ENCODE results near the gene RPL37.
"Not testable (repeated sequence)": the region's sequence is repeated elsewhere in the genome, so short reads cannot be mapped to it uniquely, and the experiment has no call there.

Gene RPL37

DNA sequence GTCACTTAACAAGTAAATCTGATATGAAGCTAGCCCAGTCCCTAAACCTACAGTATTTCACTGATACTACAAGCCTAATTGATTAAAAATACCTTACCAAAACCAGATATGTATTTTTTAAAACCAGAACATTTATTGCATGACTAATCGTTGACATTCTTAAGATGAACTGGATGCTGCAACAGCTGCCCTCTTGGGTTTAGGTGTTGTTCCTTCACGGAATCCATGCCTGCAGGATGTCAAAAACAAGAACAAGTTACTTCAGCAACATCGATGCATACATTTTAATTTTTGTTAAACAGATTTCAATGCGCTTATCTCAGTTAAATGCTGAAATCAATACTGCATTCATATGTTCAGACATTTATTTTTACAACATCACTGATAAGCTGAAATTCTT lies 2.7 kb downstream of the RPL37 start:
- no peak for DNase-seq

DNA sequence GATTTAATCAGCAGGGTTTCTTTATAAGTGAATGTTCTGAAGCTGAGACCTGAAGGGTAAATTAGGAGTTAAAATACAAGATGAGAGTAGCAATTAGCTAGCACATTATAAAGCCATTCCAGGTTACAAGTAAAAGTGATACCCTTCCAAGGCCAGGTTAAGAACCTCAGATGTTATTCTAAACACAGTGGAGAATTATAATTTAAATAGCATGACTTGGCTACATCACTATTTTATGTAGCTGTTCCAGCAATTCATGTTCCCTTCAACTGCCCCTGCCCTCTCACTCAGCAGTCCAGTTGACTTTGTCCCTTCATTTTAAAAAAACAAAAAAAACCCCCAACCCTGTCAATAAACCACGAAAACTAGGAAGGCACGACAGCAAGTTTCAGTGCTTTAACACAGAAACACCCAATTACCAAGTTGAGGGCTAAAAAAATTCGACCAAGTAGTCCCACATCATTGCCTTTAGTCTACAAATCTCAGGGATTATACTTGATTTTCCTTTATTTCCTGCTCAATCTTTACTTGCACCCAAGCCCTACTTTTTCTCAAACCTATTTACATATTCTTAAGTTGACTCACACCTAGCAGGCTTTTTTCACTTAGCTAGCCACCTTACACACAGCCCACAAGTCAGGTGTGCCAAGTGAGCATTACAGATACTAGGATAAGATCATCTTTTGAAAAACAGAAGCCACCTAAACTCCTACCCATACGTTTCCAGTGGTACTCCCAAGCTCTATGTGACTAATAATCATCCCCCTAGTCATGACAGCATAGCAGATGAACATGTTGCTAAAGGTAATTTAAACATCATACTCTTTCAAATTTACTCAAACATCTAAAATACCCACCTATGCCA lies 3.4 kb downstream of the RPL37 start:
- no peak for DNase-seq

DNA sequence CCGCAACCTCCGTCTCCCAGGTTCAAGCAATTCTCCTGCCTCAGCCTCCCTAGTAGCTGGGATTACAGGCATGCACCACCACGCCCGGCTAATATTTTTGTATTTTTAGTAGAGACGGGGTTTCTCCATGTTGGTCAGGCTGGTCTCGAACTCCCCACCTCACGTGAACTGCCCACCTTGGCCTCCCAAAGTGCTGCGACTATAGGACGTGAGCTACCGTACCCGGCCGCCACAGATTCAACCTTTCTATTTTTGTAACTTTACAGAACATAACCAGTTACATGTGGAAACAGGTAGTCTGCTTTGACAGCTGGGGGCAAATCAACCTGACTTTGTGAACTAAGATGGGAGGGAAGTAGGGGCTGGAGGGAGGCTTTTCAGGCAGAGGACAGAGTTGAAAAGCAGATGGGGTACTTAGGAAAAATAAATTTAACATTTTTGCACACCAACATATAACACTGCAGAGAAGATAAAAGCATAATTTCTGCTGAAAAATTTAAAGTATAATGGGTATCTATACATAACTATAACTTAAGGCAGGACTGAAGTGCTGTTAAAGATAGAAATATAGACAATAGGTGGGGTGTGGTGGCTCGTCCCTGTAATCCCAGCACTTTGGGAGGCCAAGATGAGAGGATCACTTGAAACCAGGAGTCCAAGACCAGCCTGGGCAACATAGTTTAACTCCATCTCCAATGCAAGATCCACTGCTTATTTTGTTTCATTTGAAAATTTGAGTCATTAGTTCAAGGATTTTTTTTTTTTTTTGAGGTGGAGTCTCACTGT lies 5.1 kb downstream of the RPL37 start:
- no peak for DNase-seq

DNA sequence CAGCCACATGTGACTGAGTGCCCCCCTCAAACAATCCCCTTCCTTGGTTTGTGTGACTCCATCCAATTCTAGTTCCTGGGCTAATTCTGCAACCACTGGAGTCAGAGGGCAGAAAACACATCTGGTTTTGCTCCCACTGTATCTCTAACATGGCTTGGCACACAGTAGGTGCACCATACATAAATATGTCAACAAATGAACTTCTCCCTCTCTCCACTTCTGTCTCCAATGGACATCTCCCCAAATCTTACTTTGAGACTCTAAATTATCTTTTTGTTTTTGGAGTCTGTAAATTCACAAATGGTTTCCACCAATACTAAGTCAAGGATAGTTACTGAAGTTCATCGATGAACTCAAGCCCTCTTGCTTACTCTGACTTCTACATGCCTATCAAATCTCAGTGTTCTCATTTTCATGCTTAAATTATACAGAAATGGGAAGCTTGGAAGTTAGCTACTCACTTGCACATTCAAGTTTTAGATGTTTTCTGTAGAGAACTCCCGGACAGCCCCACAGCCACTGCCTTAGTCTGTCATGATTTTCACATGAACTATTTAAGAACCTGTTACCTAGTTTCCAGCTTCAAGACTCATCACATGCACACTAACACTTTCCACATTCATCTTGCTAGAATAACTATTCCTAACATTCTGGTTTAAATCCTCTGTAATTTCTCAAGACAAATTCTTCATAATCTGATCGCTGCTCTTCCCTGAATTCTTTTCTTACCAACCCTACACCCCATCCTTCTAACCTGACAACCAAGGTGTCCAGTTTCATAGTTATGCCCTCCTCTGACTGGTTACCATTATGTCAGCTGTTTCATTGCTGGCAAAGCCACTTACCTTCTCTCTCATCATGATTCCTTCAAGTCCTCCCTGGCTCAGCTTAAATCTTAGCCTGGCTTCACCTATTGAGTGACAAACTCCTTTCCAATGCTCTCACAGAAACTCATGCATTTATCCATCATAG lies 6.0 kb downstream of the RPL37 start:
- no peak for DNase-seq

DNA sequence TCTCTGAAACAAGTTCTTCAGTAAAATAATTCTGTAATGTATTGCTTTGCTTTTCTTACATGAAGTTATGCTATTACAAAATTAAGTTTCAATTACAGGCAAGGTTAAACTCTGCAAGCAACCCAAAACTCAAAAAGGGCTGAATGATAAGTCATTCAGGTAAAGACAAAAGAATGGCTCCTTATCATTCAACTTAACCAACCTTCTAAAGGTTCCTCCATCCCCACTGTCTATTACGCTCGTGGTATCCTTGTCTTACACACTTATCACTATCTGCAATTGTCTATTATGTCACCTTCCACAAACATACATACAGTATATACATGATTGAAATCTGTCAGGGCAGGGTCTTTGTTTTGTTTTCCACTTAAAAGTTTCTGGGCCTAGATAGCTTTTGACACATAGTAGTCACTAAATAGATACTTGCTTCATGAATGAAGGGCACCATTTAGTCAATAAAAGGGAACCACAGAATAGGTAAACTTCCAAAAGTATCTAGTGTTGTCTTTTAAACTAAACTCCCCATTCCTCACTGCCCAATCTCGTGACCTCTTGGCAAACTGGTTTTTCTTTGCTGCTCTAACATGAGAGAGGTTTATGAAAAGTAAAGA lies 6.9 kb downstream of the RPL37 start:
- no peak for DNase-seq

DNA sequence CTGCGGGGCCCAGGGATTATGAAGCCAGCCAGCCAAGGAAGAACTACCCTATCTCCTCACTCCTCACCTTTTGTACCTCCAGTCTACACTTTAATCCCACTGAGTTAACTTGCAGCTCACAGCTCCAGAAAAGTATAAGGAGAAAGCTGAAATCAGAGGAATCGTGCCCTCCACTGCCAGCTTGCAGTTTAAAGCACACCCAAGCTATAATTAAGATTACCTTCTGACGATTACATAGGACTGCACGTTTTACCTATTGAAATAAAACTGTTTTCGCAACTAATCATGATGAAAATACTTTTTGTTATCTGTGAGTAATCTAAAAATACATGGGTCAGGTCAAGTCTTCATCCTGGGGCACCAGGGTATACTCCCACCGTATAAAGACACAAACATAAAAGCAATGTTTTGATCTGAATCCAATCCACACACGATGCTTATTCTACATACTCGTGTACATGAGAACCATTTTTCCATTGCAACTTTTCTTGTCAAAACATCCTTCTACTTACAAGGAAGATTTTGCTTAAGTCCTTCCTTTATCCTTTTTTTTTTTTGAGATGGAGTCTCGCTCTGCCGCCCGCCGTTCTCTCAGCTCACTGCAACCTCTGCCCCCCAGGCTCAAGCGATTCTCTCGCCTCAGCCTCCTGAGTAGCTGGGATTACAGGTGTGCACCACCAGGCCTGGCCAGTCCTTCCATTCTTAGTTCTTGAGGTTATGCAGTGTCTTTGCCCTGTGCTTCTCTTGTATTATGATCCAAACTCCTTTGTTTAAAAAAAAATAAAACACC lies 7.6 kb downstream of the RPL37 start:
- DNase-seq: no peak

DNA sequence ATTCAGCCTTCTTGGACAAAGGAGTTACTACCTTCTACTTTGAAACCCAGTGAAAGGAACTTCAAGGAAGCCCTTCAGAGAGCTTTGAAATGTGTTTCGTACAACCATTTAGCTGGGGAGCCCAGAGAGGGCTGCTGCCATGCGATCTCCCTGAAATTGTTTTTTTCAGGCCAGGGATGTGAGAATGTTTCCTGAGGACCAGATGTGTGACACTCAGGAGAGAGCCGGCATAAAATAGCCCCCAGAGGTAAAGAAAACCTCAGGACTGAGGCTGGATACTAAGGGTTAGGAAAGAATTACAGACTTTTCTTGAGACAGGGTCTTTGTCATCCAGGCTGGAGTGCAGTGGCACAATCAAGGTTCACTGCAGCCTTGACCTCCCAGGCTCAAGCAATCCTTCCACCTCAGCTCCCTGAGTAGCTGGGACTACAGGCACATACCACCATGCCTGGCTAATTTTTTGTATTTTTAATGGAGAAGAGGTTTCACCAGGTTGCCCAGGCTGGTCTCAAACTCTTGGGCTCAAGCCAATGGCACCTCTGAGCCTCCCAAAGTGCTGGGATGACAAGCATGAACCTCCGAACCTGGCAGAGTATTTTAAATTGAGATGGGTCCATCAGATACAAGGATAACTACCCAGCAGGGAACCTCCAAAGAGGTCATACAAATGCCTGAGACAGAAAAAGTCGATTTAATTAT lies 8.4 kb downstream of the RPL37 start:
- DNase-seq: no peak

DNA sequence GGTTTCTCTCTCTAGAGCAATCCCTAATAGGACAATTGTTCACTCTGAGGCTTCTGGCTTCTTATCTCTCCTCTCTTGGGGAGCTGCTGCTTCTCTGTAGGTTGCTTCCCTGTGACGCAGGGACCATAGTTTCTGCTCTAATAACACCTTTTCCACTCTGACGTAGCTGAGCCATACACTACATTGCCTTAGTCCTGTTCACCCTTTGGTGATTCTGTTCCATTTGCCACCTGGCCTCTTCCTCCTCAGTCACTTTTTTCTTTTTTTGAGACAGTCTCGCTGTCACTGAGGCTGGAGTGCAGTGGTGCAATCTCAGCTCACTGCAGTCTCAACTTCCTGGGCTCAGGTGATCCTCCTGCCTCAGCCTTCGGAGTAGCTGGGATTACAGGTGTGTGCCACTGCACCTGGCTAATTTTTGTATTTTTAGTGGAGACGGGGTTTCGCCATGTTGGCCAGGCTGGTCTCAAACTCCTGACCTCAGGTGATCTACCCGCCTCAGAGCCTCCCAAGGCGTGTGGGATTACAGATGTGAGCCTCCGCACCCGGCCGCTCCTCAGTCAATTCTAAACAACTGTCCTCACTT lies 9.5 kb downstream of the RPL37 start:
- not testable (repeated sequence) for DNase-seq

DNA sequence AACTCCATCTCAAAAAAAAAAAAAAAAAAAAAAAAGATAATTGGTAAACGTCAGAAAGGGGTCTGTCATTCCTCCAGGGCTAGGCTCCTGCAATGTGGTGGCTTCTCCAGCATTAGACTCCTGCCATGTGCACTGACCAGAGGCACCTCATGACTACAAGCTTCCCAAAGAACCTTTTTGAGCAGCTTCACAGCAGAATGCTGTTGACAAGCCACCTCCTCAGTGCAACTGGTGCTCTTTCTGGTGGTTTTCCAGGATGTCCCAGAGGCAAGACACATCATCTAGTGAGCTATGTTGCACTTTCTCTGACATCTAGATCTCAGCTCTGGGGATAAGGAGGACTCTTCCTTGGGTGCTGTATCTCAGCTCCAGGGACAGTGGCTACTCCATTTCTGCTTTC lies 11.6 kb downstream of the RPL37 start:
- no peak for DNase-seq

DNA sequence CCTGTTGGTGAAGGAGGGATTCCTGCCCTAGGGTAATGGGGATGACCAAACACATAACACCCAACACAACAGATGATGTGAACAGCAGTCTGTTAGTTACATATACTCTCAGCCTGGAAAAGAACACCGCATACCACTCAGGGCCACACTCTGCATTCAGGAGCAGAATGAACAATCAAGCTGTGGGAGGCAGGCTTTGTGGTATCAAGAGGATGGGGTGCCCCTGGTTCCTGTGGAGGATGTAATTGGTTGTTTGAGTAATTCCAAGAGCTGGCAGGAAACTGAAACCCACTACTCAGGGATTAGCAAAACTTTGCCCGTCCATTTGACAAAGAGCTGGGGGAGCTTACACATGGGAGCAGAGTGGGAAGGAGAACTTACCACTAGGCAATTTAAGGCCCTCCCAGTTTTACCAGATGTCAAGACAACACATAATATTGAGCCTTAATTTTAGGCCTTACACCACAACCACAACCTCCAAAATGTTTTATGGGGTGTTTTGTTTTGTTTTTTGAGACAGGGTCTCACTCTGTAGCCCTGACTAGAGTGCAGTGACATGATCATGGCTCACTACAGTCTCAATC lies 21.2 kb downstream of the RPL37 start:
- no peak for DNase-seq

DNA sequence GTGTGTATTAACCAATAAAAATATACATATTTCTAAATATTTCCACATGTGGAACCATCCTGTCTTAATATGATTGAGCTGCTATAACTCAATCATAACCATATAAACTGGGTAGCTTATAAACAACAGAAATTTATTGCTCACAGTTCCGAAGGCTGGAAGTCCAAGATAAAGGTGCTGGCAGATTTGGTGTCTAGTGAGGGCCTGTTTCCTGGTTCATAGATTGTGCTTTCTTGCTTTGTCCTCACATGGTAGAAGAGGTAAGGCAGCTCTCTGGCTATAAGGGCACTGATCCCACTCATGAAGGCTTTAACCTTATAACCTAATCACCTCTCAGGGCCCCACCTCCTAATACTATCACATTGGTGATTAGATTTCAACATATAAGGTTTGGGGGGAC lies 22.9 kb downstream of the RPL37 start:
- no peak for DNase-seq

DNA sequence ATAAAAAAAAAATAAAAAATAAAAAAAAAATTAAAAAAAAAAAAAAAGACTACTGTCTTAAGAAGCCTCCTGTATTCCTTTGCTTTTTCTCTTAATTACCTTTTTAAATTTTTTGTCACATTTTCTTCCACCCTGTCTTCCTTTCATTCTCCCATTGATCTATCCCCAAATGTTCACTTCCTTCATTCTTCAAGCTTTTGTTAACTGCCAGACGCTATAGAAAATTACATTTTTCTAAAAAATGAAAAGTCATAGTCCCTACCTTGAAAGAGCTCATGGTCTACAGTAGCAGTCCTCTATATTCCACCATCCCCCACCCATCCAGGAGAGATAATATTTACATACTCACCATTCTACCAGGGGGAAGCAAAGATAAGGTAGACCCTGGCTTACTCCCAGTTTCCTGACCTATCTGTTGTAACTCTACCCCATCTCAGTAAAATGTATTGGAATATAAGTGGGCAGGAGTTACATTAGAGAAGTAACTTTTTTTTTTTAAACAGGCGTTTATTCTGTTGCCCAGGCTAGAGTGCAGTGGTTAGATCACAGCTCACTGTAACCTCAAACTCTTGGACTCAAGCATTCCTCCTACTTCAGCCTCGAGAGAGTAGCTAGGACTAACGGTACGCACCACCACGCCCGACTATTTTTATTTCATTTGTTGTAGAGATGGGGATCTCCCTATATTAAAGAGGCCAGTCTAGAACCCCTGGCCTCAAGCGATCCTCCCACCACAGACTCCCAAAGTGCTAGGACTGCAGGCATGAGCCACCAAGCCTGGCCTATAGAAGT lies 33.1 kb downstream of the RPL37 start:
- no peak for DNase-seq

DNA sequence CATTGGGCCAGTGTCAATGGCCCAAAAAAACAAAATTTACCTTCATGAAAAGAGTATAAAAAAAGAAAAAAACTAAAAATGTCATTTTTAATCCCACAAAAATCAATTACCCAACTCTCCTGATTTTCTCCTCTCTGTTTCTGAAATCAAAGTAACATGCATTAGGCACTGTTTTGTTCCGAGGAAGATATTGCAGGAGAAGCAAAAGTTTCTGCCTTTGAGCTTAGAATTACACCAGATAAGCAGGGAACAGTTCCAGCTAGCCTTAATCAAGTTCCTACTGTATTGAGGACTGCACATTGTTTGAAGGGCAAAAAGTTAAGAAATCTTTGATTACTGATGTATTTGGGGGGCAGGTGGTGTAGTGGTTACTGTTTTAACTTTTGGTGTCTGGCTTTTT lies 35.8 kb downstream of the RPL37 start:
- DNase-seq: no peak

DNA sequence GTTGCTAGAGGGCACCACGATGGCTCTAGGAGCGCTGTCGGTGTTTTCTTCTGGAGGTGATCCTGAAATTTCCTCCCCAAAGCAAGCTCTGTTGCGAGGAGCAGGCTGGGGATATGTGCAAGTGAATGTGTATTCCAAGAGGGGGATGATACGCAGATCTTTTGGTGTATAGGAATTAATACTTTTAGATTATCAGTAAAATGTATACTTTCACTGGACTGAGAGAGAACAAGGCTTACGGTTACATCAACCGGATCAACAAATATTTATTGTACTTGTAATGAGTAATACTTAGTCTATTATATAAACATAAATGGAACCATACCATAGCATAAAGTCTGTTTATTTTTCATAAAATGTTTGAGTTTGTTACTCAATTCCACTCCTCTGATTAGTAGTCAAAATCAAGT lies 36.2 kb downstream of the RPL37 start:
- no peak for DNase-seq

DNA sequence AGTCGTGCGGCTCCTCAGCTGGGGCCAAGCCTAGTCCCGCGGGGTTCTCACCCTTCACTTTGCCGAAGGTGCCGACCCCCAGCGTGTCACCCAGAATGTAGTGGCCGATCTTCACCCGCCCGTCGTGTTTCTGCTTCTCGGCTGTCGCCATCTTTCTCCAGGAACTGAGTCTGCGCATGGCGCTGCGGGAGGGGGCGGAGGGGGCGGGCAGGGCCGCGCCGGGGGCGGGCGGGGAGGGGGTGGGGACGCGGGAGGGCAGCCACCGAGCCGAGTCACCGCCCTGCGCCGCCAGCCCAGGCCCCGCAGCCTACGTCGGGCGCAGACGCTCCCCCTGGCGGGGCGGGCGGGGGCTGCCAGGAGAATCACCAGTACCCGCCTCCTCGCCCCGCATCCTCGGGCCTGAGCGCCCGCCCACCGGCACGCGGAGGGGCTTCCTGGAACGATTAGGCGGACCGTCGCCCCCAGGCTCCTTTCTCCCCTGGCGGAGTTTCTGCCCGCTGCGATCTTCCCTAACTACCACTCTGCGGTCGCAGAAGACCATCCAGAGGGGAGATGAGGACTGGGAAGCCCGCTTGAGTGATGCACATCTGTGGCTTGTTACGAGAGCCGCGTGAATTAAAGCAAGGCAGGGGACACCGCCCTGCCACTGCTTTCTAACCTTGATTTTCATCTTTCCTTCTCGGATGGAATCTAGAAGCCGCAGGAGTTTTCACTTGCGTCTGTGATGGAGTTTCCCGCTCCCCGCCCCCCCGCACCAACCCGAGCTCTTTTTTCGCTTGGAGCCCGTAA lies 36.8 kb downstream of the RPL37 start, which contains the start of gene PRKAA1:
Gene PRKAA1 (minus strand): TSS at position 363 of the 789 bp plus-strand sequence. CDS start 185 bp downstream, at position 178.
- peak; percentile 94 for DNase-seq

DNA sequence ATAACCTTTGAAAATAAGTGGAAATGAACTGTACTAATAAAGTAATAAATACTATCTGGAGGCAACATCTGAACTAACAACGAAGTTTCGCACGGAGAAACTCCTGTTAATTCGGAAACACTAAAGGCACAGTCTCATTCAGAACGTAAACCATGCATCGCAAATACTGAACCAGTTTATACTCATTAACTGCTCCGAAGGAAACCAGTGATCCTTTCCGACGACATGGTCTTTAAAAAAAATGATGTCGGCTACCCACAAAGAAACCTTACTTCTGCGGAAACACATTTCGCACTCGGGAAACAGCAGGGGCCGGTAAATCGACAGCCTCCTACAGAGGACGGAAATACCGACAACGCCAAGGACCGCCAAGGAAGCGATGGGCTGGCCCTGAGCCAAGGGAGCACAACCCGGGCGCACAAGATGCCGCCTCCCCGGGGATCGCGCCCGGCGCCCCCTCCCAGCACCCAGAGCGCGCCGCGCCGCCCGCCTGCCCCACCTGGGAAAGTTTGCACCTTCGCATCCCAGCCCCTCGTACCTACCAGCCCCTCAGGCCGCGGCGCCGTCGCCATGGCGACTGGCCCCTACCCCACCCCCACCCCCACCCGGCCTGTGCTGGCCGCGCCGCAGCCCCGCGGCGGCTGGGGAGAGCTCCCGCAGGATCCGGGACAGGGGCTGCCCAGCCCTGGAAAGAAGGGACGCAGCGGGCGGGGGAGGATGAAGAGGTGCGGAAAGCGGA lies 37.6 kb downstream of the RPL37 start:
- DNase-seq: peak; percentile 93

DNA sequence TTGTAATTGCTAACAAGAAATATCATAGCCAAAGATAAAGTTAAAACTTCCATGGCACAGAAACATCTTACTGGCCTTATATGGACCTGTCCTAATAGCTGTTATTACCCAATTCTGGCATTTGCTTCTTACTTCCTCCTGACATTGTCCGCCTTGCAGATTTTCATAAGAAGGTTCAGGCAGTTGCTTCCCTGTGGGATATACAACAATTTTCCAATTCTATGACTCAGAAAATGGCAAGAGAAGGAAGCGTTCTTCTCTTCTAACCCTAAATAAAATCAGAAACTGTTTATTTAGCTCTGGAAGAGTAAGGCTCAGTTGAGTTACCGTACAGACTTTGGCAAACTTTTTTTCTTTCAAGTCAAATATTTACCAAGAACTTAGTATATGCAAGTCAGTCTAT lies 38.5 kb downstream of the RPL37 start:
- no peak for DNase-seq

DNA sequence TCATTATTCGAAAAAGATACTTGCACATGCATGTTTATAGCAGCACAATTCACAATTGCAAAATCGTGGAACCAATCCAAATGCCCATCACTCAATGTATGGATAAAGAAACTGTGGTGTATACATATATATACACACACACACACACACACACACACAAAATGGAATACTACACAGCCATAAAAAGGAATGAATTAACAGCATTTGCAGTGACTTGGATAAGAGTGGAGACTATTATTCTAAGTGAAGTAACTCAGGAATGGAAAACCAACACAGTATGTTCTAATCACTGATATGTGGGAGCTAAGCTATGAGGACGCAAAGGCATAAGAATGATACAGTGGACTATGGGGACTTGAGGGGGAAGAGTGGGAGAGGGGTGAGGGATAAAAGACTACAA lies 40.1 kb downstream of the RPL37 start:
- DNase-seq: not testable (repeated sequence)
